ENCODE data around the gene FHDC1.

DNA sequence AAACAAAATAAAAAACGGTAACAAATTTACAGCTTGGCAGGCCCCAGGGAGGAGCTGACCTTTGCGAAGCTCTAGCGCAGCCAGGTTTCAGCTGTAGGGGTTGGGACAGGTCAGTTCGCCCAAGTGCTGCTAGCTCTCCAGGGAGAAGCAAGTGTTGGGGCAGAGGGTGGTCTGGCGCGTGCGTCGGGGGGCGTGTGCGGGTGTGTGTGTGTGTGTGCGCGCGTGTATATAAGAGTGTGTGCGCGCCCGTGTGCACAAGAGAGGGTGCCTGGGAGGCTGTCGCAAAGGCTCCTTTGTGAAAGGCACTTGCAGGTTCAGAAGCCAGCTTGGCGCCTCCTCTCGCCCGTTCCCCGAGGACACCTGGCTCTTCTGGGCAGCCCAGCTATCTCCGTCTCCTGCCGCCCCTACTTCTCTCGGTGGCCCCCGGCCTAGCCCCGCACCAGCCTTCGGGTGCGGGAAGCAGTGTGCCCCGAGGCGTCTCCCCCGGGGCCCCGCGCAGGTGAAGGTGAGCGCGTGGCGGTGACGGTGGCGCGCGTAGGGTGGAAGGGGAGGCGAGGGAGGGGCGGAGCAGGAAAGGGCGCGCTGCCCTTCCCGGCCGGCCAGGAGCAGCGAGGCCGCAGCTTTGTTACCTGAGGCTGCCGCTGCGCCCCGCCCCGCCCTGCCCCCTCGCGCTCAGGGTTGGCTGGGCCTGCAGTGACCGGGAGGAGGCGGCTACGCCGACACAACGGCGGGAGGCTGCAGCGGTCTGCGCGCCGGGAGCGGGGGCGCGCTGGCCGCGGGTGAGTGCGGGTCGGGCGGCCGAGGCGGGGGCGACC, at the start of gene FHDC1:
- TF ChIP-seq CTCF (IDR thresholded peaks at IDR 0.05; ENCODE audit: insufficient read depth, low read length, poor library complexity, severe bottlenecking) (no peak), EZH2phosphoT487 (conservative IDR thresholded peaks at IDR 0.05; ENCODE audit: low read length) (no peak)
